Measurements from ENCODE around the gene RNF220. TPM values are rescaled to one million over a fixed set of nuclear protein-coding genes. Genes with fewer than 3 reads are reported as not detected.

RNF220 gene
- 112 TPM for polyA plus RNA-seq (2013, experiment 1 of 4)
- 93.8 TPM for polyA plus RNA-seq (2013, experiment 2 of 4)
- polyA plus RNA-seq (2013, experiment 3 of 4), result 83.3 TPM
- 88.2 TPM for polyA plus RNA-seq (2013, experiment 4 of 4)

- Histone ChIP-seq H3K27me3 (ENCODE audit: control insufficient read depth, insufficient read depth, low read length, poor library complexity, severe bottlenecking) (peaks cover 54% of the 10 kb centered on the region), H3K36me3 (ENCODE audit: control insufficient read depth, insufficient read depth, low read length) (no peaks in the 10 kb centered on the region), H3K4me1 (ENCODE audit: control insufficient read depth, insufficient read depth, low read length) (peaks cover 5% of the 10 kb centered on the region), H3K9me3 (ENCODE audit: control insufficient read depth, low read length) (no peaks in the 10 kb centered on the region), H3K4me3 (ENCODE audit: insufficient read depth, low read depth, low read length) (peak within 1 kb of the TSS; percentile 56), H3K27ac (ENCODE audit: insufficient read depth, low read depth, low read length, poor library complexity, severe bottlenecking) (peak within 1 kb of the TSS; percentile 33)
- 0 to 1% methylated on average over 55 of the region's 55 CpGs for WGBS, 2 experiments
Measured at GRCh38 chr1:44405031-44405797, at the start of gene RNF220. Gene RNF220 (plus strand): TSS chr1:44405255.

GRCh38 chr1:44355582-44356305, 49.3 kb upstream of the RNF220 start:
- Histone ChIP-seq H3K9me3 (ENCODE audit: control insufficient read depth, low read length) (no peaks in the 10 kb centered on the region), H3K36me3 (ENCODE audit: control insufficient read depth, insufficient read depth, low read length) (no peaks in the 10 kb centered on the region), H3K4me1 (ENCODE audit: control insufficient read depth, insufficient read depth, low read length) (peaks cover 10% of the 10 kb centered on the region), H3K27ac (ENCODE audit: insufficient read depth, low read depth, low read length, poor library complexity, severe bottlenecking) (no peak overlapping the region), H3K4me3 (ENCODE audit: insufficient read depth, low read depth, low read length) (peak overlapping the region; percentile 79), H3K27me3 (ENCODE audit: control insufficient read depth, insufficient read depth, low read length, poor library complexity, severe bottlenecking) (no peaks in the 10 kb centered on the region)
- 82 to 85% methylated on average over 12 of the region's 12 CpGs for WGBS, 2 experiments

GRCh38 chr1:44357710-44358109, 47.3 kb upstream of the RNF220 start:
- peaks cover 10% of the 10 kb centered on the region for H3K4me1 ChIP-seq (ENCODE audit: control insufficient read depth, insufficient read depth, low read length)
- H3K36me3 ChIP-seq (ENCODE audit: control insufficient read depth, insufficient read depth, low read length), result no peaks in the 10 kb centered on the region
- H3K4me3 ChIP-seq (ENCODE audit: insufficient read depth, low read depth, low read length), result no peak overlapping the region
- H3K27me3 ChIP-seq (ENCODE audit: control insufficient read depth, insufficient read depth, low read length, poor library complexity, severe bottlenecking), result no peaks in the 10 kb centered on the region
- 89 to 91% methylated on average over 4 of the region's 4 CpGs for WGBS, 2 experiments
- H3K9me3 ChIP-seq (ENCODE audit: control insufficient read depth, low read length), result no peaks in the 10 kb centered on the region
- no peak overlapping the region for H3K27ac ChIP-seq (ENCODE audit: insufficient read depth, low read depth, low read length, poor library complexity, severe bottlenecking)

GRCh38 chr1:44359234-44359935, 45.7 kb upstream of the RNF220 start:
- no peaks in the 10 kb centered on the region for H3K27me3 ChIP-seq (ENCODE audit: control insufficient read depth, insufficient read depth, low read length, poor library complexity, severe bottlenecking)
- H3K4me3 ChIP-seq (ENCODE audit: insufficient read depth, low read depth, low read length), result no peak overlapping the region
- 88 to 91% methylated on average over 5 to 6 of the region's 6 CpGs for WGBS, 2 experiments
- no peaks in the 10 kb centered on the region for H3K9me3 ChIP-seq (ENCODE audit: control insufficient read depth, low read length)
- no peaks in the 10 kb centered on the region for H3K4me1 ChIP-seq (ENCODE audit: control insufficient read depth, insufficient read depth, low read length)
- no peaks in the 10 kb centered on the region for H3K36me3 ChIP-seq (ENCODE audit: control insufficient read depth, insufficient read depth, low read length)
- no peak overlapping the region for H3K27ac ChIP-seq (ENCODE audit: insufficient read depth, low read depth, low read length, poor library complexity, severe bottlenecking)

GRCh38 chr1:44361478-44361877, 43.6 kb upstream of the RNF220 start:
- Histone ChIP-seq H3K27me3 (ENCODE audit: control insufficient read depth, insufficient read depth, low read length, poor library complexity, severe bottlenecking) (no peaks in the 10 kb centered on the region), H3K4me3 (ENCODE audit: insufficient read depth, low read depth, low read length) (no peak overlapping the region), H3K36me3 (ENCODE audit: control insufficient read depth, insufficient read depth, low read length) (no peaks in the 10 kb centered on the region), H3K4me1 (ENCODE audit: control insufficient read depth, insufficient read depth, low read length) (no peaks in the 10 kb centered on the region), H3K9me3 (ENCODE audit: control insufficient read depth, low read length) (no peaks in the 10 kb centered on the region), H3K27ac (ENCODE audit: insufficient read depth, low read depth, low read length, poor library complexity, severe bottlenecking) (no peak overlapping the region)
- 68 to 69% methylated on average over 4 of the region's 4 CpGs for WGBS, 2 experiments

- Histone ChIP-seq H3K9me3 (ENCODE audit: control insufficient read depth, low read length) (no peaks in the 10 kb centered on the region), H3K4me1 (ENCODE audit: control insufficient read depth, insufficient read depth, low read length) (peaks cover 7% of the 10 kb centered on the region), H3K27me3 (ENCODE audit: control insufficient read depth, insufficient read depth, low read length, poor library complexity, severe bottlenecking) (peaks cover 7% of the 10 kb centered on the region), H3K36me3 (ENCODE audit: control insufficient read depth, insufficient read depth, low read length) (no peaks in the 10 kb centered on the region), H3K27ac (ENCODE audit: insufficient read depth, low read depth, low read length, poor library complexity, severe bottlenecking) (no peak overlapping the region), H3K4me3 (ENCODE audit: insufficient read depth, low read depth, low read length) (no peak overlapping the region)
- WGBS, 2 experiments, result 90% methylated on average over 7 of the region's 7 CpGs
Measured at GRCh38 chr1:44366371-44366975, 38.6 kb upstream of the RNF220 start.

- no peaks in the 10 kb centered on the region for H3K9me3 ChIP-seq (ENCODE audit: control insufficient read depth, low read length)
- H3K4me1 ChIP-seq (ENCODE audit: control insufficient read depth, insufficient read depth, low read length), result peaks cover 7% of the 10 kb centered on the region
- H3K27me3 ChIP-seq (ENCODE audit: control insufficient read depth, insufficient read depth, low read length, poor library complexity, severe bottlenecking), result peaks cover 7% of the 10 kb centered on the region
- no peak overlapping the region for H3K4me3 ChIP-seq (ENCODE audit: insufficient read depth, low read depth, low read length)
- no peaks in the 10 kb centered on the region for H3K36me3 ChIP-seq (ENCODE audit: control insufficient read depth, insufficient read depth, low read length)
- H3K27ac ChIP-seq (ENCODE audit: insufficient read depth, low read depth, low read length, poor library complexity, severe bottlenecking), result no peak overlapping the region
- 80 to 88% methylated on average over 1 of the region's 1 CpG for WGBS, 2 experiments
Measured at GRCh38 chr1:44367944-44368343, 37.1 kb upstream of the RNF220 start.

- WGBS, 2 experiments, result 77 to 79% methylated on average over 12 of the region's 12 CpGs
Measured at GRCh38 chr1:44368471-44369151, 36.4 kb upstream of the RNF220 start.

GRCh38 chr1:44371206-44371605, 33.8 kb upstream of the RNF220 start:
- Histone ChIP-seq H3K36me3 (ENCODE audit: control insufficient read depth, insufficient read depth, low read length) (no peaks in the 10 kb centered on the region), H3K27ac (ENCODE audit: insufficient read depth, low read depth, low read length, poor library complexity, severe bottlenecking) (no peak overlapping the region), H3K27me3 (ENCODE audit: control insufficient read depth, insufficient read depth, low read length, poor library complexity, severe bottlenecking) (peaks cover 7% of the 10 kb centered on the region), H3K4me1 (ENCODE audit: control insufficient read depth, insufficient read depth, low read length) (peaks cover 7% of the 10 kb centered on the region), H3K9me3 (ENCODE audit: control insufficient read depth, low read length) (no peaks in the 10 kb centered on the region), H3K4me3 (ENCODE audit: insufficient read depth, low read depth, low read length) (no peak overlapping the region)

More at GRCh38 chr1:44368471-44369151, 36.4 kb upstream of the RNF220 start:
- Histone ChIP-seq H3K9me3 (ENCODE audit: control insufficient read depth, low read length) (no peaks in the 10 kb centered on the region), H3K36me3 (ENCODE audit: control insufficient read depth, insufficient read depth, low read length) (no peaks in the 10 kb centered on the region), H3K4me3 (ENCODE audit: insufficient read depth, low read depth, low read length) (no peak overlapping the region), H3K27ac (ENCODE audit: insufficient read depth, low read depth, low read length, poor library complexity, severe bottlenecking) (no peak overlapping the region), H3K27me3 (ENCODE audit: control insufficient read depth, insufficient read depth, low read length, poor library complexity, severe bottlenecking) (peaks cover 7% of the 10 kb centered on the region), H3K4me1 (ENCODE audit: control insufficient read depth, insufficient read depth, low read length) (peaks cover 7% of the 10 kb centered on the region)

All from ectodermal cell (in vitro differentiated cells).